Epithelial cell of alveolus of lung (primary cell): ENCODE measurements around the gene ACHE. TPM values are rescaled to one million over a fixed set of nuclear protein-coding genes. Genes with fewer than 3 reads are reported as not detected.

Experiments used
- total RNA-seq: library from RNA; depleted of rRNA; stranded (reverse); fragments of >200 nt; gene quantifications from 2 replicates; pipeline ENCODE4 v1.2.1, GENCODE V29; 2015

ACHE gene
- total RNA-seq: 1.7 and 3.7 TPM in 2 replicates

DNA sequence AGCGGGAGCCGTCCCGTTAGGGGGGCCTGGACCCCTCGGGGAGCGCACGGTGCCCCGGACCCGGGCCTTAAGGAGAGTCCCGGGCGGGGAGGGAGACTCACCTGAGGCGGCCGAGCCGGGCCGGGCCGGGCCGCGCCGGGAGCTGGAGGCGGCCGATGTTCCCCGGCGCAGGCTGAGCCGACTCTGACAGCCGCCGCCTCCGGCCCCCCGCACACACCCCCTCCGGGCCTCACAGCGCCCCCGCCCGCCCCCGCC lies at the start of gene ACHE:
Gene ACHE (minus strand): TSS at position 188 of the 255 bp plus-strand sequence. CDS start 1,656 bp downstream, outside the sequence.

DNA sequence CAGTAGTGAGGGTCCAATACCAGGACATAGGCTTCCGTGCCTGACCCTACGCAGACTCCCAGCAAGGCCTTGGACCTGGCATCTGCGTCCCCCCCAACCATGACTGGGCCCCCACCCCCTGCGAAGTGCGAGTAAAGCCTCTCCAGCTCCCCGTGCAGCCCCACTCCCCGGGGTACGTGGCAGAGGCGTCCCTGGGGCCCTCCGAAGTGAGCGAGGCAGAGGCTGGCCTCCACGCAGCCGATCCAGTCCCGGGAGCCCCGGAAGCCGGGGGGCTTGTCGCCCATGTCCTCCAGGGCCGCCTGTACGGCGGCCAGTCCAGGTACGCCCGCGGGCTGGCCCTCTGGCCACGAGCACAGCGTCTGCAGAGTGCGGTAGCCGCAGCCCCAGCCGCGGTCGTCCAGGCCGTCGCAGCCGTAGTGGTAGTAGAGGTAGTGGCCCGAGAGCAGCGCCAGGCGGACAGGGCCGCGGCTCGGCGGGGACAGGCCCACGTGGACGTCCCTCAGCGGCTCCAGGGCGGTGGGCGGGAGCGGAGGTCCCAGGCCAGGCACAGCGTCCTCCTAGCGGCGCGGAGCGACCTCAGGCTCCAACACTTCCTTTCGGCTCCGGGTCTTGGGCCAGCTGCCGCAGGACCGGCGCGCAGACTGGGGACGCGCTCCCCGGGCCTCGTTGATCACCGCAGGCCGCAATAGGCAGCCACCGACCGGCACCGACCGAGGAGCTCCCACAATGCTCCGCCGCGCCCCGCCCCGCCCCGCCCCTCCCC lies 6.5 kb downstream of the ACHE start, which contains the start of gene UFSP1:
Gene UFSP1 (minus strand): TSS at position 728 of the 763 bp plus-strand sequence. CDS start 444 bp downstream, at position 284.

DNA sequence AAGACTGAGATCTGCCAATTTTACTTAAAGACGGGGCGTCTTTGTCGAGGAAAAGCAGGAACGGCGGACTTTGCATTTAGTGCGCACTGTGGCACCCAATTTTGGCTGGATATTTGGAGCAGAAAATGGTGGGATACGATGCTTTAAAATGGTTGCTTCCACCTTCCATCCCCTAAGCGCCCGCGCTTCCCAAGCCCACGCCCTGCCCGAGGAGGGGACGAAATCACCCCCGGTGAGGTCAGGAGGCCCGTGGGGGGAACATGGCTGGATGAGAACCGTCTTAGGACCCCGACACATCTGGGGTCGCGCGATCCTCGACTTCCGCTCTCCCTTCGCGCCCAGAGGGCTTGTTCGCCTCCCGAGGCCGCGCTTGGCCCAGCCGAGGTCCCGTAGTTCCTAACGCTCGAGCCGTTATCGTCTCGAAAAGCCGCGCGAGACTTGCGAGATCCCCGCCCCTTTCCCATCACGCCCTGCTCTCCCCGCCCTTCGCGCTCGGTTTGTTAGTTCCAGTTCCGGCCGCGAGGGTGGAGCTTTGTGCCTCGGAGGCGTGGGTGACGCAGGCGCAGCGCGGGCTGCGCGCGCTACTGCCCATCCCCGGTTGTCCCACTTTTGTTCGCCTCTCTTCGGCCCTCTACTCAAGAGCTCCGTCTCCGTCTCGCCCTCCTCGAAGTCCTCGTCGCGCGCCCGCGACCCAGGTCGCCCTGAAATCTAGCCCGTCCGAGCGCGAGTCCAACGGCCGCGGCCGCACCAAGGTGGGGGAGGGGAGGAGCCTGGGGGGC lies 20.9 kb downstream of the ACHE start, which contains the start of gene SRRT:
Gene SRRT (plus strand): TSS at position 527 of the 779 bp plus-strand sequence. CDS start 488 bp downstream, outside the sequence.

DNA sequence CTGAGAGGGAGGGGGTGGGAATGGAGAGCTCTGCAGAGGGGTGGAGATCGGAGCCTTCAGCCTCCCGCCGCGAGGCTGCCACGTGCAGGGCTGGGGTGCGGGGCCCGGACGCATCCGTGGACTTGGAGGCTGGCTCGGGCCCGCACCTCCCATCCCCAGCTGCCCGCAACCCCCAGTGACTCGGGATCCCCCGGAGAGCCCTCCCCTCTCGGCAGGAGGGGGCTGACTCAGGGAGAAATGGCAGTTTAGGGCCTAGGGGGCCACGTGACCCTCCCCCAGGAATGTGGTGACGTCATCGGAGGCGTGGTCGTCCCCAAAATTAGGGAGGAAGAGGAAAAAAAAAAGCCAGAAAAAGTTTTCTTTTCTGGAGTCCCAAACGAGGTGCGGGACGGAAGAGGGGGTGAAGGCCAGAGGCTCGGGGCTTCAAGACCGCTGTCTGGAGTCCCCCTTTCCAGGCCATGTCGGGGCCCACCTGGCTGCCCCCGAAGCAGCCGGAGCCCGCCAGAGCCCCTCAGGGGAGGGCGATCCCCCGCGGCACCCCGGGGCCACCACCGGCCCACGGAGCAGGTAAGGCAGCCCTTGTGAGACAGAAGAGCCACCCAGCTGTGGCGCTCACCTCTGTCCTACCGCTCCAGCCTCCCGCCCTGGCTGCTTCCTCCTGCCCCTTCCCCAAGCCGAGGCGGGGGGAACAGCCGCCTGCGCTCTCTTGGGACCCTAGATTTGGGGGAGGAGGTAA lies 28.5 kb downstream of the ACHE start, which contains the start of gene TRIP6:
Gene TRIP6 (plus strand): TSS at position 348 of the 736 bp plus-strand sequence. CDS start 111 bp downstream, at position 459.

DNA sequence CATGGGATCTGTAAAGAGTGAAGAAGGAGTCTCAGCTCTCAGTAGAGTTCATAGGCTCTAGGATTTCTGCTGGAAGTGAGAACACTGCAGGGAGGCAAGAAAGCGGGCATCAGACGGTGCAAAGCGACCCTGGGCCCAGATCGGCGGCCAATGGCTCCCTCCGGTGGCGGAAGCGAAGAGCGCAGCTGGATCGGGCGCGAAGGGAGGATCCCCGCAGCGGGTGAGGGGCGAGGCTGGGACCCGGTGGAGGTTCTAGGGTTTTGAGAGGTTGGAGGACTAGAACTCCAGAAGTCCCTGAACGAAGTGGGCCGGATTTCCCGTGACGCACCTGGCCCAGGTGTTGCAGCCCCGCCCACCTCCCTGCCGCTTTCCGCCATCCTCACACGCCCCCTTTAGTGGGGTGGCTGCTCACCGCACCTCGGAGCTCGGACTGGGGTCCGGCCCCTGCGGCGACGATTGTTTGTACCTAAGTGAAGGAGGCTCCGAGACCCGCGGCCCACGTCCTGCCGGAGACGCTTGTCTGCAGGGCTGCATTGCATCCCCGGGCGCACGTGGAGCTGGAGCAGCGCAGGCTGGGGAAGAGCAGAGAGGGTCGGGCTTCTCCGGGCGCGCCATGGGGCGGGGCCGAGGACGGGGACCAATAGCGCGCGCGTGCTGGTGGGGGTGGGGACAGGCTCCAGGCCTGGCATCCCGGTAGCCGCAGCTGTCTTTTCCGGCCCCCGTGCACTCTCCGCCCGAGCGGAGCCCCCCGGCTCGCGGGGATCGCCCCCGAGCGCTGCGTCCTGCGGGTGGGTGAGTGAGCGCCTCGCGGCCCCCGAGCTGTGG lies 43.4 kb downstream of the ACHE start, which contains the start of gene SLC12A9:
Gene SLC12A9 (plus strand): TSS at position 666 of the 825 bp plus-strand sequence. CDS start 1,485 bp downstream, outside the sequence.

Other genes with a start within 250 kb of the ACHE start
- not detected in 2 replicates for gene ACTL6B, start 239.4 kb downstream of the ACHE start, total RNA-seq
- gene GNB2, start 222.1 kb downstream of the ACHE start, total RNA-seq: 283 and 312 TPM in 2 replicates
- 7.9 and 20.5 TPM in 2 replicates for gene GIGYF1, start 201.6 kb downstream of the ACHE start, total RNA-seq
- gene POP7, start 189.8 kb downstream of the ACHE start, total RNA-seq: 29.5 and 44.6 TPM in 2 replicates
- 0.48 TPM in 1 of 2 replicates, not detected in the other for gene EPO, start 175.4 kb downstream of the ACHE start, total RNA-seq
- not detected in 2 replicates for gene ZAN, start 162.3 kb downstream of the ACHE start, total RNA-seq
- 48.5 and 62.8 TPM in 2 replicates for gene EPHB4, start 68.4 kb downstream of the ACHE start, total RNA-seq
- 16.4 and 23.3 TPM in 2 replicates for gene SLC12A9, start 43.2 kb downstream of the ACHE start, total RNA-seq
- gene TRIP6, start 28.5 kb downstream of the ACHE start, total RNA-seq: 103 and 127 TPM in 2 replicates
- 68.9 and 79.0 TPM in 2 replicates for gene SRRT, start 20.8 kb downstream of the ACHE start, total RNA-seq
- gene UFSP1, start 6.2 kb downstream of the ACHE start, total RNA-seq: 3.5 and 9.4 TPM in 2 replicates
- gene MUC3A, start 53.6 kb upstream of the ACHE start, total RNA-seq: not detected in 2 replicates
- 3.0 TPM in 1 of 2 replicates, not detected in the other for gene MUC12, start 73.7 kb upstream of the ACHE start, total RNA-seq
- not detected in 2 replicates for gene MUC17, start 124.2 kb upstream of the ACHE start, total RNA-seq
- 9.2 and 20.6 TPM in 2 replicates for gene TRIM56, start 189.6 kb upstream of the ACHE start, total RNA-seq
- 85.0 and 3,652 TPM in 2 replicates for gene SERPINE1, start 231.2 kb upstream of the ACHE start, total RNA-seq